ENCODE data around the gene ERMARD.

Gene ERMARD

DNA sequence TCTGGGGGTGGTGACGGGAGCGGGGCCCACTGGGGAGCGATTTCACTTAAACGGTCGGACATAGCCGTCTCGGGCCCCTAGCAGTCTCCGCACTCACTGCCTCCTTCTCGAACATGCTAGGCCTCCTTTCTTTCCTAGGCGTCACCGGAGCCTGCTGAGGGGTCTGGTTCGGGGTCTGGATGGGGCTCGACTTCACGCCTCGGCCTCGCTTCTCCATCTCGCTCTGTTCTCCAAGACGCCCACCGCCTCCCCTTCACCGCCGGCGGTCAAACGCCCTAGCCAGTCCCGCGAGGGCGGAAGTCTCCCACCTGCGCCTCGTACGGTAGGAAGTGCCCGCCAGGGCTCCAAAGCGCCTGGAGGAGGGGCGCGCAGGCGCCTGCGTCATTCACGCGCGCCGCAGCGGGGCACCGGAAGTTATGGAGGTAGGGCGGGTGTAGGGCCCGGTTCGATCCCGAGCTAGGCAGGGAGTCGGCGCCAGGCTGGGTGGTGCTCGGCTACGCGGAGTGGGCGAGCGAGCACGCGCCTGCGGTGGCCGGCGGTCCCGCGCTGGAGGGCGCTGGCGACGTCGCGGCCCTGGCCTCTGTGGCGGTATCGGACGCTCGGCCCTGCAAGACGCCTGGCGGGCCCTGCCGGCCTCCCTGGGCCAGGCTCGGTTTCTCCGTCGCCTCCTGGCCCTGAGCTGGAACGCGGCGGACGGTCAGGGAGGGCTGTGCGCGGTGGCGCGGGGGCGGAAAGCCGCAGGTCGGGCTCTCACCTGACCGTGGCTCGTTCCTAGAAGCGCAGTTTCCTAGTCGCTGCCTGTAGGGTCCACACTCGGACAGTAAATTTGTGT is at the start of gene ERMARD, which contains the start of gene DYNLT2:
ERMARD (plus strand) TSS at position 381 of the 832 bp plus-strand sequence; CDS start at position 417, 36 bp downstream.
DYNLT2 (minus strand) TSS at position 331 of the 832 bp plus-strand sequence; CDS start at position 217, 114 bp downstream.
- peak; percentile 96 for DNase-seq
- in situ Hi-C loops (cut with MboI; ENCODE audit: low pct_unique_long_range_greater_than_20kb, low sequenced_read_pairs) = no loop called here

DNA sequence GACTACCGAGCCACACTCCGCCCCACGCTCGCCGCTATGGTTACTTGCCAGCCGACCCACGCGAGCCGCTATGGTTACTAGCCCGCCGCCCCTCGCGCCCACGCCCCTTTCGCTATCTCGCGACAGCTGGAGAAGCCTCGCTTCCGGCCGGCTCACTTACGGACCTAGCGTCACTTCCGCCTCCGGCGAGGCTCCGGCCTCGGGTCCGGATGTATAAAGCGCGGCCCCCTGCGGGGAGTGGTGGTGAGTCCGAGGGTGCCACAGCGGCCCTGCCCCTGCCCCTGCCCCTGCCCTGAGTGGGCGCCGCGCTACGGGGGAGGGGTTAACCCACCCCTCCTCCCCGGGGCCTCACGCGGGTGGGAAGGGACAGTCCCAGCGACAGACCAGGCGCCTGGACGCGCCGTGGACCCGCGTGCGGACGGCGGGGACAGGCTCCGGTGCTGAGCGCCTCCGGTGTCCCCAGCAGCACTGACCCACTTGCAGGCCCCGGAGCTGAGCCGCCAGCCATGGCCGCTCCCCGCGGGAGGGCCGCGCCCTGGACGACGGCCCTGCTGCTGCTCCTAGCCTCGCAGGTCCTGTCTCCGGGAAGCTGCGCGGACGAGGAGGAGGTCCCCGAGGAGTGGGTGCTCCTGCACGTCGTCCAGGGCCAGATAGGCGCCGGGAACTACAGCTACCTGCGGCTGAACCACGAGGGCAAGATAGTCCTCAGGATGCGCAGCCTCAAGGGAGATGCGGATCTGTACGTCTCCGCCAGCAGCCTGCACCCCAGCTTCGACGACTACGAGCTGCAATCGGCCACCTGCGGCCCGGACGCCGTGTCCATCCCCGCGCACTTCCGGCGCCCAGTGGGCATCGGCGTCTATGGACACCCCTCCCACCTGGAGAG is 49.2 kb upstream of the ERMARD start, which contains the start of the genes C6orf120 and WDR27:
C6orf120 (plus strand) TSS at position 173 of the 886 bp plus-strand sequence; CDS start at position 507, 334 bp downstream.
WDR27 (minus strand) TSS at position 76 of the 886 bp plus-strand sequence. CDS start 13,024 bp downstream, outside the sequence.
- in situ Hi-C loops (cut with MboI; ENCODE audit: low pct_unique_long_range_greater_than_20kb, low sequenced_read_pairs) = no loop called here
- DNase-seq = peak; percentile 95

DNA sequence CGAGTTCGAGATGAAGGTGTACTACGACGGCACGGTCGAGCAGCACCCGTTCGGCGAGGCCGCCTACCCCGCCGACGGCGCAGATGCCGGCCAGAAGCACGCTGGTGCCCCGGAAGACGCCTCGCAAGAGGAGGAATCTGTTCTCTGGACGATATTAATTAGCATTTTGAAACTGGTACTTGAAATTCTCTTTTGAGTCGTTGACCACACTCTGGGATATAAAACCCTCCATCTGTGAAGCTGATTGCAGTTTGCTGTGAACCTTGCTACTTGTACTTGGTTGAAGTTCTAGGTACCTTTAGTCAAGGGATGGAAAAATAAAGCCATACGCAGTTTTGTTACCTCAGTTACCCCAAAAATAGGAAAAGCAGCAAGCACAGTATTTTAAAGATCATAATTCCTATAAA is 48.6 kb upstream of the ERMARD start:
- DNase-seq = no peak
- in situ Hi-C loops (cut with MboI; ENCODE audit: low pct_unique_long_range_greater_than_20kb, low sequenced_read_pairs) = no loop called here

DNA sequence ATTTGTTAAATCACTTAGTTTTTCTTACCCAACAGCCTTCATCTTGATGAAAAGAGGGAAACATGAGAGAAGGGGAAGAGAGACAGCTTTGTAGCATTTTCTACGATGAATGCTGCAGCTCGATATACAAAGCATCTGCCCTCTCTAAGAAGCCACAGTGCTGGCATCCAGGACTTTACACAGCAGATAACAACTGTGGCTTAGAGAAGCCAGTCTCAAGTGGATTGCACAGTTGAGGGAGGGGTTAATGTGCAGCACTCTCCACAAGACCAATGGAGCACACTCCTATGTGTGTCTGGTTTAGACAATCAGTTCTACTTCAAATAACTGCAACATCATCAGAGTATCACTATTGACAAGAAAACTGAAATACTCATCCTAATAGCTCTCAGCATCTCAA is 43.6 kb upstream of the ERMARD start:
- DNase-seq = no peak
- in situ Hi-C loops (cut with MboI; ENCODE audit: low pct_unique_long_range_greater_than_20kb, low sequenced_read_pairs) = no loop called here

DNA sequence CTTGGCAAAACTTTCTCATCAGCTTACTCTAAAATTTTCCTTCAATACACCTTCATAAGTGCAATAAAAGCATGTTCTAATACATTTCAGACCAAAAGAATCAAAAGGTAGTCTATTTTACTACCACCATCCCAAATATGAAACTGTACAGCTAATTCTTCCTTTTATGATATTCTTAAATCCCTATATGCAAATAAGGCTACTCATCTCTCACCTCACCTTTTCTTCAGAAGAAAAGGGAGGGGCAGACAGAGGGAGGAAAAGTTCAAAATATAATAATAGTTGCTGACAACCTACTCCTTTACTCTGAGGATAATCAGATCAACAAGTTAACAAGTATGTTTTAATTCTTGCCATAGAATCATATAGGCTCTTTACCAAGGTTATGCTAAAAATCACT is 42.1 kb upstream of the ERMARD start:
- in situ Hi-C loops (cut with MboI; ENCODE audit: low pct_unique_long_range_greater_than_20kb, low sequenced_read_pairs) = no loop called here
- no peak for DNase-seq

DNA sequence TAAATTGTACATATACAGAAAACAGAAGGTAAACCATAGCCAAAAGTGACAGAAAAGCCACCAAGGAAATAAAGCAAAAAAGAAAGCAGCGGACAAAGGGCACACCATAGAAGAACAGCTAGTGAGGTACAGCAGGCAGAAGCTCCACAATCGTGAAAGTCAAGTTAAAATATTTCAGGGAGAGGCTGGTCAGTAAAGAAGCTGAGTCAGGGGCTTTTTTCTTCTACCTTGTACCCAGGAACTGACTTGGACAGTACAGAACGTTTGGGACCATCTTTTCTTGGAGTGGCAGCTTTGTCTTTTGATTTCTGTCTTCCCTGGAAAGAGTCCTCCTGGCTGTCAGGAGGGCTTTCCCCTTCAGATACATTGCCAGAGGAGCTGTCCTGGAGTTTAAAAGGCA is 41.4 kb upstream of the ERMARD start:
- no peak for DNase-seq
- in situ Hi-C loops (cut with MboI; ENCODE audit: low pct_unique_long_range_greater_than_20kb, low sequenced_read_pairs) = no loop called here

DNA sequence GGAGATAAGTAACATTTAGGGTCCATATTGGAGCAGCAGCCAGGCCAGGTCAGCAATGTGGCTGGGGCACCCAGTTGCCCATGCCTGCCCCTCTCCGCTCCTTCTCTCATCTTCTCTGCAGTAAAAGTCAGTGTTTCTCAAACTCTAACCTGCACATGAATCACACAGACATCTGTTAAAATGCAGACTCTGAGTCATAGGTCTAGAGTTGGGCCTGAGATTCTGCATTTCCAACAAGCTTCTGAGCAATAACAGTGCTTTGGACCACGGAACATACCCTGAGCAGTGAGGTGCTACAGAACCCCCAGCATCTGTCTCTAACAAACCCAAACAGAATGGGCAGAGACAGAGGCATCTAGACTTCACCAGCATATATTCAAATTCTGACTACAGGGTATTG is 37.2 kb upstream of the ERMARD start:
- DNase-seq = no peak
- in situ Hi-C loops (cut with MboI; ENCODE audit: low pct_unique_long_range_greater_than_20kb, low sequenced_read_pairs) = no loop called here

DNA sequence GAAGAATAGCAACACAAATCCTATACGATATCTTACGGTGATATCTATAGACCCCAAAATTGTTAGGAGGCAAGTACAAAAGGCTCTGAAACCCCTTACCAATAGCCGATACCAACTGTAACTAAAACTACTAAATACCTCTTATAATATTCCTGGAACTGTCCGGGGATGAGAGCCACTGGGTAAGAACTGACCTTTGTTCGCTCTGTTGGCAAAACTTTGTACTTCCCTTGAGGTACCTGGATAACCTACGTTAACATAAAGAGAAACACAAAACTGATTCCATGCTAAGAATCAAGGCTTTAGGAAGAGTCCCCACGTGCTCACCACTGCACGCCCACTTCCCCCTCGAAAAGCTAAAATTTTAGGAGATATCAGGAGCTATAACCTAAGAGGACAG is 36.8 kb upstream of the ERMARD start:
- in situ Hi-C loops (cut with MboI; ENCODE audit: low pct_unique_long_range_greater_than_20kb, low sequenced_read_pairs) = no loop called here
- DNase-seq = no peak

DNA sequence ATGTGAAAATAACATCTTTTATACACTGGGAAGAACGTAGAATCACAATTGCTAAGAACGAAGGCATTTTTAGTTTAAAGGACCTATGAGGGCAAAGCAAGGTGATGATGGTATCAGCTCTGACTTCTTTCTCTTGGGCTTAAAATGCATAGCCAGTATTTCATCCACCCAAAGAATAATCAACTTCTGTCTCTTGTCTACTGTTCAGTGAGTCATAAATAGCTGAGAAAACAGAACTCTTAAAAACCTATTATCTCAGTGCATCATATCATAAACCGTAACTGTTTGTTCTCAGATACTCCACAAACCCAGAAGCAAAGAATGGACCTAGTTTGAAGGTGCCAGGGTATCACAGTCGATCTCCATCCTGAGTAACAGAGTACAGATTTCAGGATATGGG is 32.3 kb upstream of the ERMARD start:
- DNase-seq = no peak
- in situ Hi-C loops (cut with MboI; ENCODE audit: low pct_unique_long_range_greater_than_20kb, low sequenced_read_pairs) = no loop called here

DNA sequence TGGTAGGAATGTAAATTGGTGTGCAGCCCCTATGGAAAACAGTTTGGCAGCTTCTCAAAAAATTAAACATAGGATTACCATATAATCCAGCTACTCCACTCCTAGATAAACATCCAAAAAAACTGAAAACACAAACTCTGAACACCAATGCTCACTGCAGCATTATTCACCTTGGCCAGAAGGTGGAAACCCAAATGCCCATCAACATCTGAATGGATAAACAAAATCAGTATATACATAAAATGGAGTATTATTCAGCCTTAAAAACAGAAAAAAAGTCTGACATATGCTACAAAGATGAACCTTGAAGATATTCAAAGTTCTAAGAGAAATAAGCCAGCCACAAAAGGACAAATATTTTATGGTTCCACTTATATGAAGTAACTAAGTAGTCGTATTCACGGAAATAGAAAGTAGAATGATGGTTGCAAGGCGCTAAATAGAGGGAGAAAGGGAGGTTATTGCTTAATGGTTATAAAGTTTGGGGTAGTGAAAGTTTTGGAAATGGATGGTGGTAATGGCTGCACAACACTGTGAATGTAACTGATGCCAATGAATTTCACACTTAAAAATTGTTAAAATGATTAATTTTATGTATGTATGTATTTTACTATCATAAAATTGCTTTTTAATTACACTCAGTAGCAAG is 31.1 kb upstream of the ERMARD start:
- DNase-seq = no peak
- in situ Hi-C loops (cut with MboI; ENCODE audit: low pct_unique_long_range_greater_than_20kb, low sequenced_read_pairs) = no loop called here

DNA sequence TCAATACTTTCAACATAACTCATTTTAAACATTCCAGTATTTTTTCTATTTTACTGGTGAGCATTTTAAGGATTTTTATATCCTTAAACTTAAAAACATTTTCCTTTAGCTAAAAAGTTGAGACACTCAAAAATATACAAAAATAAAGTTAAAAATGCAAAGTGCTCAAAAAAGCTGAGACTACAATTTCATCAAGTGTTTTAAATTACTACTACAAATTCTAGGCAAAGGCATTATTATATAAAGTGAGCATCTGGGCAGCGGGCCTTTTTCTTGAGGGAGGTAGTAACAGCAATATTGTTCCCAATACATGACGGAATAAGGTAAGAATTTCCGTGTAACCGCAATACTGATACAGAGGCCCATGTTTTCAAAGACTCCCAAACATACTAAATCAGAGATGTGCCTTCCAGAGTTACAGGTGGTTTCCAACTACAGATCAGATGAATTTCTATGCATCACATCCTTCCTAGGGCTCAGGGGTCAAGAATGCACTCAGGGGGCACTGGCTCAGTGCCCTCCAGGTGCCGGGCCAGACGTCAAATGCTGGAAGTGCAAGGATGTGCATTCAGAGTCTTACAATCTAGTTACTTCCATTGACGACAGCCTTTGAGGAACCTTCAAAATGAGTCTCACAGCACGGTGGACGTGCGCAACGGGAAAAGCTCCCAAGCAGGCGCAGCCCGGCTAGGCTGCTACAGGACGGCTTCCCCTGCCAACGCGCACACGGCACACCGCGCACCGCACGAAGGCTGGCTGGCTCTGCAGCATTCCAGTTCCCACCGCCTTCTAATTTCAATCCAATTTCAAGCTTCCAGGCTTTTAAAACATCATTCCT is 28.8 kb upstream of the ERMARD start:
- peak; percentile 70 for DNase-seq
- in situ Hi-C loops (cut with MboI; ENCODE audit: low pct_unique_long_range_greater_than_20kb, low sequenced_read_pairs) = no loop called here

DNA sequence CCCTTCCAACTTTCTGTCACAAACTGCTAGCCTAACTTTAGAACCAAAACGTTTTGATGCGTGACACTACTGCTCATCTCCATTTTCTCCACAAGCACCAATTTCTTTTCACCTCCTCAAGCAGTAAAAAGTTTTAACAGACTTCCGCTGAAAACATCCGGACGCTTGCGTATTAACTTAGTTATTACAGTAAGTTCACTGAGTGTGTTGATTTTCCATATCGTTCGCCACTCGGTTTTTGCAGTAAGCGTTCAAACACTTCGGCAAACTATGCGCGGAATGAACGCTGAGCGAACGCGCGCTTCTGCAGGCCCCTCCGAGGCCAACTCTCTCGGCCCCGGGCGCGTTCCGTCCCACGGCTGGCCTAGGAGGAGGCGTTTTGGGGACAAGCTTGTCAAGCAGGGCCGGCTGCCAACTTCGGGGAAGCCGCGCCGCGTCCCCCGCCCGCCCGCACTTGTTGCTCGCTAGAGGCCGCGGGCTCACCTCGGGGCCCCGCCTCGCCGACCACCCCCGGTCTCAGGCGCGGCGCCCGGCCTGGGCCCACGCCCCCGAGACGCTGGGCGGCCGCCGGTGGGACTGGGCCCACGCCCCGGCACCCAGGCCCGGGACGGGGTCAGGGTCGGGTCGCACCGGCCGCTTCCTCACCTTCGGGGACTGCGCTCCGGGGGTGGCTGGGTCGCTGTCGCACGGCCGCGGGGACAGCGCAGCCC is 28.1 kb upstream of the ERMARD start:
- peak; percentile 67 for DNase-seq
- in situ Hi-C loops (cut with MboI; ENCODE audit: low pct_unique_long_range_greater_than_20kb, low sequenced_read_pairs) = no loop called here

DNA sequence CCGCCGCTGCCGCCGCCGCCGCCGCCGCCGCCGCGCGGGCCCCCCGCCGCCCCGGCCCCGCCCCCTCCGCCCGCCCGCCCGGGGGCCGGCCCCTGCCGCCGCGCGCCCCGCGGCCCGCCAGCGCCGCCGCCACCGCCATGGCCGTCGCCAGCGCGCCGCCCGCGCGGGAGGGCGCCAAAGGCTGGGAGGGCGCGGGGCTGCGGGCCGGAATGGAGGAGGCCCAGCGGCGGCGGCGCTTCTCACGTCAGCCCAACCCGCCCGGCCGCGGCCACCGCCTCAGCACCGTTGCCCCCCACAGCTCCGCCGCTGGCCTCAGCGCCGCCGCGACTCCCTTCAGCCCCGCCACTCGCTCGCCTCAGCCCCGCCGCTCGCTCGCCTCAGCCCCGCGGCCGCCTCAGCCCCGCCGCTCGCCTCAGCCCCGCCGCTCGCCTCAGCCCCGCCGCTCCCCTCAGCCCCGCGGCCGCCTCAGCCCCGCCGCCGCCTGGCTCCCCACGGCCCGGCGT is 27.4 kb upstream of the ERMARD start:
- in situ Hi-C loops (cut with MboI; ENCODE audit: low pct_unique_long_range_greater_than_20kb, low sequenced_read_pairs) = no loop called here
- no peak for DNase-seq

DNA sequence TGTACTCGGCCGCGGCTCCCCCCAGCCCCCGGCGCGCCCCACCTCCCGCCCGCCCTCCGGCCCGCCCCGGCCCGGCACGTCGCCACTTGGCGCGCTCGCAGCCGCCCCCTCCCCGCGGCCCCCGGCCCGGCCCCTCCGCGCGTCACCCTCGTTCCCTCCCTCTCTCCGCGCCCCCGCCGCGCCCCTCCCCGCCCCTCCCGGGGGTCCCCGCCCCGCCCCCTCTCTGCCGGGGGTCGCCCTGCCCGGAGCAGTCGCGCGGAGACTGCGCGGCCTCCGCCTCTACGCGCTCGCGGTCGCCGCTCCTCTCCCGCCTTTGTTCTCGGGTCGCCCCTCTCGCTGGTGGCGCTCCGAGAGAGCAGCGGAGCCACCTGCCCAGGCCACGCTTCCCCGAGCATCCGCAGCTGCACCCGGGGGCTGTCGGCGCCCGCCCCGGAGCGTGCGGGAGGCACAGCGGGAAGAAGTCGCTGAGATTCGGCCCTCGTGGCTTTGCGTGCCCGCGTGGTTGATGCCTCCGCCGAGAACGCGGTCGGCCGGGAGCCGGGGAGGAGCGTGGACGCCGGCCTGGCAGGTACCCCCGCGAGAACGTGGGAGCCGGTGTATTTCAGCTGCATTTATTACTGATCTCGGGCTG is 26.8 kb upstream of the ERMARD start, which contains the start of gene PHF10:
PHF10 (minus strand) TSS at position 7 of the 631 bp plus-strand sequence. CDS start 569 bp downstream, outside the sequence.
- peak; percentile 61 for DNase-seq
- in situ Hi-C loops (cut with MboI; ENCODE audit: low pct_unique_long_range_greater_than_20kb, low sequenced_read_pairs) = no loop called here

DNA sequence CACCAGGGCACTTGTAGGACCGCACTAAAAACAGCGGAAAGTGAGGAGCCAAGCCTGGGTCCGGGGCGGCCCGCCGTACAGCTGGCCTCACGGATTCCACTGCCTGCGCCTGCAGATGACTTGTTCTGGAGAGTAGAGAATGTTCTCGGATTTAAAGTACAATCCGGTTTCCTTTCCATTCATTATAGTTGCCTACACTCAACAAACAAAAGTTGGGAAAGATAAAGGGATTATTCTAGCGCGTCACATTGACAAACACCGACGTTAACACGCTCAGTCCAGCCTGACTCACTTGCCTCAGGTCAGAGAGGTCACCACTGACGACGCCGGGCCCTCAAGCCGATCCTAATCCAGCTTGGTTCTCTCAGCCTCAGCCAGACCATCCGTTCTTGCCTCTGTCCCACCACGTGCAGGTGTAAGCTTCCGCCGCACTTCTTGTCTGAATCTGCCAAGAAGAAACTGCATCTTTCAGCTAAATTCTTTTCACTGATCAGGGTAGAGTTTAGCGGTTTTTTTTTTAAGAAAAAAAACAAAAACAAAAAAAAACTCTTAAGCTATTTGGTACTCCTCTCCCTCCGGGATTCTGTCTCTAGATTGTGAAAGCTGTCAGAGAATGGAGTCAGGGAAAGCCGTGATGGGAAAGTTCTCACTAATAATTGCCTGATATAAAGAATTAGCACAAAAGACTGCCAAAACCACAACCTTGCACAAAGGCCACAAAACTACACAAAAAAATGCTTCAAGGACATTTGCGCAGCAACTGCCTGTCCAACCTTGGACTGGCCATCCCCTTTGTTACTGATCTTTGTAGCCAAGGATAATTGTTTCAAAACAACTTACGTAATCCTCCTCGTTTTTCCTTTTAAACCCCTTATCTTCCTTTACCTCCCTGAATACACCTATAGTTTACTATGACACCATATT is 26.0 kb upstream of the ERMARD start:
- in situ Hi-C loops (cut with MboI; ENCODE audit: low pct_unique_long_range_greater_than_20kb, low sequenced_read_pairs) = no loop called here
- no peak for DNase-seq

DNA sequence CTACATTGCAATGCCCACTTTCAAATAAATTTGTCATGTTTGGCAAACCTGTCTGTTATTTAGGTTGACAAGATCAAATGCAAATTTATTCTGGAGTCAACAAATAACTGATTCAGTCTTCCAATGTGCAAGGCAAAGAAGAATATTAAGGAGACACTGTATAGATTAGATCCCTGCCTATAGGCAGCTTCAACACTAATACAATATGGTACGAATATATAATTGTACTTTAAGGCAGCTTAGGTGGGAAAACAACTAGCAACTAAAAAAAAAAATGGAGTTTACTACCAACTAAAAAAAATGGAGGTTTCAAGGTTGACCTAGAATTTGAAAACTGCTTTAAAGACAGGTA is 25.4 kb upstream of the ERMARD start:
- in situ Hi-C loops (cut with MboI; ENCODE audit: low pct_unique_long_range_greater_than_20kb, low sequenced_read_pairs) = no loop called here
- no peak for DNase-seq
